Esophagus muscularis mucosa (tissue), 4 donors: ENCODE results near the gene WNT5B. TPM values are rescaled to one million over a fixed set of nuclear protein-coding genes. Genes with fewer than 3 reads are reported as not detected.

Source experiments
- DNase-seq: peaks from one replicate; pipeline ENCODE4 v3.0.0-alpha.2; 2017; ENCODE audit errors: extremely low spot score
- H3K27ac ChIP-seq, 4 donors: fragments of 200-600 bp; sonication (generic); replicated peaks in 1 of 4; 1 replicate in 3 of 4; 2 replicates in 1 of 4; pipeline ENCODE4 v1.5.1; 2016 to 2019; ENCODE audit warnings: mild to moderate bottlenecking in 1 of 4
- H3K27me3 ChIP-seq, 4 donors: fragments of 200-600 bp; sonication (generic); one replicate each; pipeline versions ENCODE4 v1.5.1 to v1.6.0; 2016 to 2019
- H3K36me3 ChIP-seq, 4 donors: fragments of 200-600 bp; sonication (generic); one replicate each; pipeline ENCODE4 v1.5.1; 2016 to 2019
- H3K4me1 ChIP-seq, 4 donors: fragments of 200-600 bp; sonication (generic); one replicate each; pipeline ENCODE4 v1.5.1; 2016 to 2019
- H3K4me3 ChIP-seq, 4 donors: fragments of 200-600 bp; sonication (generic); 1 replicate in 2 of 4; 2 replicates in 2 of 4; pipeline ENCODE4 v1.5.1; 2016 to 2019; ENCODE audit warnings: mild to moderate bottlenecking in 4 of 4, moderate library complexity in 1 of 4
- H3K9me3 ChIP-seq, 4 donors: fragments of 200-600 bp; sonication (generic); 1 replicate in 3 of 4; 2 replicates in 1 of 4; pipeline ENCODE4 v1.5.1; 2016 to 2019
- CTCF ChIP-seq, 3 experiments: fragments of 200-600 bp in 2 of 3; fragments of 450-650 bp in 1 of 3; sonication (generic) in 2 of 3; IDR thresholded peaks; one replicate each; pipeline ENCODE4 v1.5.1; 2017 to 2019; ENCODE audit warnings: antibody characterized with exemption in 3 of 3, mild to moderate bottlenecking in 2 of 3, moderate library complexity in 1 of 3
- EP300 ChIP-seq: sonication (generic); formaldehyde crosslinking; IDR thresholded peaks from one replicate; pipeline ENCODE4 v1.6.1; 2017; ENCODE audit warnings: antibody characterized with exemption
- POLR2A ChIP-seq: fragments of 450-650 bp; IDR thresholded peaks from one replicate; pipeline ENCODE4 v1.6.1; 2017; ENCODE audit warnings: antibody characterized with exemption, moderate library complexity, mild to moderate bottlenecking, low read depth
- POLR2AphosphoS5 ChIP-seq, 2 donors: sonication (generic); formaldehyde crosslinking; IDR thresholded peaks; one replicate each; pipeline ENCODE4 v1.6.1; 2017; ENCODE audit warnings: antibody characterized with exemption in 2 of 2
- WGBS: methylation state at CpG from one replicate; pipeline ENCODE4 v1.1.5; 2018; 5-methylcytosine and 5-hydroxymethylcytosine counted together
- intact Hi-C: fragments of 100-400 bp; cut with DNase I; formaldehyde crosslinking; loops from one replicate; pipeline ENCODE4 v1.15.1; 2023
- total RNA-seq, 4 donors: library from RNA; depleted of rRNA; stranded (reverse); fragments of >200 nt; gene quantifications; one replicate each; pipeline versions ENCODE4 v1.1.0 to v1.2.1, GENCODE V29; 2016

Gene WNT5B
- total RNA-seq, 4 donors from 2014 or later = 33.5 to 112 (median 53.5) TPM

GRCh38 chr12:1645819-1646218 lies 16.8 kb downstream of the WNT5B start:
- WGBS = 94% methylated on average over 16 of the region's 29 CpGs
- no peak overlapping the region for H3K4me3 ChIP-seq
- H3K36me3 ChIP-seq = peaks cover 0 to 28% (median 20%) of the 10 kb centered on the region in 4 donors
- TF ChIP-seq CTCF (IDR thresholded peaks at IDR 0.05) (no peak), EP300 (no peak), POLR2A (no peak), POLR2AphosphoS5 (IDR thresholded peaks at IDR 0.05) (no peak)
- H3K27ac ChIP-seq = peak overlapping the region; percentile 52 to 74 (median 58)
- H3K27me3 ChIP-seq = no peaks in the 10 kb centered on the region
- H3K4me1 ChIP-seq = peaks cover 36 to 92% (median 73%) of the 10 kb centered on the region in 4 donors
- intact Hi-C loops = no loop called here
- no peak for DNase-seq
- H3K9me3 ChIP-seq = no peaks in the 10 kb centered on the region

GRCh38 chr12:1646569-1647284 lies 17.7 kb downstream of the WNT5B start:
- intact Hi-C loops = no loop called here
- peak overlapping the region in 2 of 4 donors; percentile 12 to 52 for H3K27ac ChIP-seq
- no peaks in the 10 kb centered on the region for H3K27me3 ChIP-seq
- H3K9me3 ChIP-seq = no peaks in the 10 kb centered on the region
- DNase-seq = no peak
- no peak for TF ChIP-seq POLR2AphosphoS5 (IDR thresholded peaks at IDR 0.05)
- TF ChIP-seq EP300 = no peak
- no peak for TF ChIP-seq POLR2A
- TF ChIP-seq CTCF (IDR thresholded peaks at IDR 0.05) = no peak
- H3K36me3 ChIP-seq = peaks cover 0 to 25% (median 19%) of the 10 kb centered on the region in 4 donors
- H3K4me1 ChIP-seq = peaks cover 43 to 94% (median 75%) of the 10 kb centered on the region in 4 donors
- no peak overlapping the region for H3K4me3 ChIP-seq
- 82% methylated on average over 16 of the region's 21 CpGs for WGBS

GRCh38 chr12:1647285-1647669 lies 18.2 kb downstream of the WNT5B start:
- no peak for TF ChIP-seq CTCF (IDR thresholded peaks at IDR 0.05)
- no peak for TF ChIP-seq POLR2AphosphoS5 (IDR thresholded peaks at IDR 0.05)
- TF ChIP-seq POLR2A = no peak
- TF ChIP-seq EP300 = no peak
- peaks cover 45 to 94% (median 75%) of the 10 kb centered on the region in 4 donors for H3K4me1 ChIP-seq
- intact Hi-C loops = no loop called here

GRCh38 chr12:1650260-1650977 lies 21.4 kb downstream of the WNT5B start:
- Histone ChIP-seq H3K27me3 (no peaks in the 10 kb centered on the region), H3K36me3 (peaks cover 0 to 24% (median 19%) of the 10 kb centered on the region in 4 donors), H3K27ac (peak overlapping the region; percentile 62 to 77 (median 70)), H3K4me3 (no peak overlapping the region), H3K9me3 (no peaks in the 10 kb centered on the region), H3K4me1 (peaks cover 35 to 72% (median 48%) of the 10 kb centered on the region in 4 donors)
- intact Hi-C loops = loop anchor here (5.0 kb wide), 1 partner anchor 287 kb away; no protein-coding TSS in a partner anchor
- no peak for DNase-seq
- TF ChIP-seq EP300 = no peak
- 26% methylated on average over 5 of the region's 5 CpGs for WGBS

More at GRCh38 chr12:1647285-1647669, 18.2 kb downstream of the WNT5B start:
- Histone ChIP-seq H3K27me3 (no peaks in the 10 kb centered on the region), H3K36me3 (peaks cover 0 to 25% (median 19%) of the 10 kb centered on the region in 4 donors), H3K27ac (no peak overlapping the region), H3K9me3 (no peaks in the 10 kb centered on the region), H3K4me3 (no peak overlapping the region)
- 91% methylated on average over 3 of the region's 3 CpGs for WGBS
- no peak for DNase-seq

GRCh38 chr12:1650978-1651361 lies 21.9 kb downstream of the WNT5B start:
- intact Hi-C loops = loop anchor here (5.0 kb wide), 1 partner anchor 286 kb away; no protein-coding TSS in a partner anchor

More at GRCh38 chr12:1650978-1651361, 21.9 kb downstream of the WNT5B start:
- Histone ChIP-seq H3K9me3 (no peaks in the 10 kb centered on the region), H3K4me3 (no peak overlapping the region), H3K27ac (peak overlapping the region; percentile 62 to 77 (median 70)), H3K27me3 (no peaks in the 10 kb centered on the region), H3K36me3 (peaks cover 0 to 19% (median 15%) of the 10 kb centered on the region in 4 donors), H3K4me1 (peaks cover 35 to 67% (median 43%) of the 10 kb centered on the region in 4 donors)
- WGBS = 23% methylated on average over 6 of the region's 6 CpGs
- TF ChIP-seq CTCF (IDR thresholded peaks at IDR 0.05) = no peak
- TF ChIP-seq POLR2A = no peak
- no peak for TF ChIP-seq EP300
- TF ChIP-seq POLR2AphosphoS5 (IDR thresholded peaks at IDR 0.05) = no peak
- DNase-seq = no peak
